Body of pancreas (tissue), 4 donors: Measurements from ENCODE around the gene FAH. TPM values are rescaled to one million over a fixed set of nuclear protein-coding genes. Genes with fewer than 3 reads are reported as not detected.

Source experiments
- ATAC-seq: fragments of 150-250 bp; one replicate; pipeline ENCODE4 v1.9.1; 2016
- DNase-seq, 4 donors: peaks; one replicate each; pipeline ENCODE4 v3.0.0-alpha.2; 2019
- H3K27ac ChIP-seq, 4 donors: fragments of 200-600 bp; sonication (generic); 1 replicate in 3 of 4; 2 replicates in 1 of 4; pipeline versions ENCODE4 v1.5.1 to v1.6.1; 2016 to 2019; ENCODE audit warnings: mild to moderate bottlenecking in 1 of 4, mixed read lengths in 1 of 4, moderate library complexity in 1 of 4
- H3K27me3 ChIP-seq, 2 donors: fragments of 200-600 bp; sonication (generic); one replicate each; pipeline ENCODE4 v1.6.0; 2016; ENCODE audit warnings: mild to moderate bottlenecking in 1 of 2
- H3K36me3 ChIP-seq, 2 donors: fragments of 200-600 bp; sonication (generic); replicated peaks in 1 of 2; 2 replicates each; pipeline ENCODE4 v1.5.1; 2016; ENCODE audit warnings: low read depth in 2 of 2; ENCODE audit not compliant: insufficient read depth in 1 of 2
- H3K4me1 ChIP-seq: fragments of 200-600 bp; sonication (generic); one replicate; pipeline ENCODE4 v1.6.0; 2016
- H3K4me3 ChIP-seq, 2 donors: fragments of 200-600 bp; sonication (generic); 1 replicate in 1 of 2; 2 replicates in 1 of 2; pipeline ENCODE4 v1.5.1; 2016 to 2019
- H3K9me3 ChIP-seq, 3 donors: fragments of 200-600 bp; sonication (generic); 1 replicate in 2 of 3; 2 replicates in 1 of 3; pipeline ENCODE4 v1.5.1; 2016
- POLR2A ChIP-seq, 3 donors: fragments of 450-650 bp; IDR thresholded peaks; one replicate each; pipeline ENCODE4 v1.6.1; 2016; ENCODE audit warnings: antibody characterized with exemption in 3 of 3, mild to moderate bottlenecking in 2 of 3
- WGBS, 2 donors: methylation state at CpG; one replicate each; pipeline ENCODE4 v1.1.5; 2017; 5-methylcytosine and 5-hydroxymethylcytosine counted together
- intact Hi-C: fragments of 100-400 bp; cut with DNase I; formaldehyde crosslinking; loops from one replicate; pipeline ENCODE4 v1.15.1; 2023
- total RNA-seq, 2 donors: library from RNA; depleted of rRNA; stranded (reverse); fragments of >200 nt; gene quantifications; one replicate each; pipeline ENCODE4 v1.1.0, GENCODE V29; 2016
- TF ChIP-seq, protein P1 (sequence below), 7 experiments: fragments of 450-650 bp in 4 of 7; fragments of 200-600 bp in 3 of 7; sonication (generic) in 3 of 7; IDR thresholded peaks; one replicate each; pipeline ENCODE4 v1.5.1; 2016 to 2019; ENCODE audit warnings: antibody characterized with exemption in 7 of 7

Gene FAH
- total RNA-seq, 2 donors from 2014 or later, result 8.8 to 31.0 TPM

DNA sequence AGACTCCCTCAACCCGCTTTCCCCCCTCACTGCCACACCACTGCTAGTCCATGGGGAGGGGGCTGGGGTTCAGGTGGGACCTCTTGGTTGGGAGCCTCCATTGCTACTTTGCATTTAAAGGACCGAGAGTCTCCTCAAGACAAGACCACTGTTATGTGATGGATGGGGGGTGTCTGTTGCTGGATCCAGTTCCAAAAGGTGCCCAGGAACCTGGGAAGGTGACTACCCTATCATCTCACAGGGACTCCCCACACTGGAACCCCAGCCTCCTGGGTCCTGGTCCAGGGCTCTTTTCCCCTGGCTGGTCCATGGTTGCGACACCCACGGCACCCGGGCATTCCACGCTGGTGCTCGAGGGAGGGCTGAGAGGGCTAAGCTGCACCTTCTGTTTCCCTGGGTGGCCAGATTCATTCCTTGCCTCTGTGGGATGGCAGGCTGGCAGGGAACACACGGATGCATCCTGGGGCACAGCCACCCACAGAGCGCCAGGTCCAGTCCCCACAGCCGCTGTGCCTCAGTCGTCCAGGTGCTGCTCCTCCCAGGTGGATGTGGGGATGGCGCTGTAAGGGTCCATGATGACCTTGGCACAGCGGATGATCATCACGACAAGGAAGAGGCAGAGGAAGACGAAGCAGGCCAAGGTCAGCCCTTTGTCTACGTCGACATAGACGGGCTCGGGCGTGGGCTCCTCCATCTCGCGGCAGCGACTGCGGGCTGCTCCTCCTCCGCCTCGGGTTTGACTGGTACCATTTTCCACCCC is 48.6 kb downstream of the FAH start:
- ATAC-seq, result no peak
- no peak overlapping the region for H3K4me3 ChIP-seq
- no peaks in the 10 kb centered on the region for H3K9me3 ChIP-seq
- no peaks in the 10 kb centered on the region for H3K27me3 ChIP-seq
- no peak for DNase-seq
- H3K4me1 ChIP-seq, result no peaks in the 10 kb centered on the region
- H3K36me3 ChIP-seq, result no peaks in the 10 kb centered on the region
- 73 to 87% methylated on average over 16 to 26 of the region's 26 CpGs for WGBS, 2 donors
- intact Hi-C loops, result no loop called here
- TF ChIP-seq, protein P1, sequence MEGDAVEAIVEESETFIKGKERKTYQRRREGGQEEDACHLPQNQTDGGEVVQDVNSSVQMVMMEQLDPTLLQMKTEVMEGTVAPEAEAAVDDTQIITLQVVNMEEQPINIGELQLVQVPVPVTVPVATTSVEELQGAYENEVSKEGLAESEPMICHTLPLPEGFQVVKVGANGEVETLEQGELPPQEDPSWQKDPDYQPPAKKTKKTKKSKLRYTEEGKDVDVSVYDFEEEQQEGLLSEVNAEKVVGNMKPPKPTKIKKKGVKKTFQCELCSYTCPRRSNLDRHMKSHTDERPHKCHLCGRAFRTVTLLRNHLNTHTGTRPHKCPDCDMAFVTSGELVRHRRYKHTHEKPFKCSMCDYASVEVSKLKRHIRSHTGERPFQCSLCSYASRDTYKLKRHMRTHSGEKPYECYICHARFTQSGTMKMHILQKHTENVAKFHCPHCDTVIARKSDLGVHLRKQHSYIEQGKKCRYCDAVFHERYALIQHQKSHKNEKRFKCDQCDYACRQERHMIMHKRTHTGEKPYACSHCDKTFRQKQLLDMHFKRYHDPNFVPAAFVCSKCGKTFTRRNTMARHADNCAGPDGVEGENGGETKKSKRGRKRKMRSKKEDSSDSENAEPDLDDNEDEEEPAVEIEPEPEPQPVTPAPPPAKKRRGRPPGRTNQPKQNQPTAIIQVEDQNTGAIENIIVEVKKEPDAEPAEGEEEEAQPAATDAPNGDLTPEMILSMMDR (IDR thresholded peaks at IDR 0.05), result no peak
- no peak for TF ChIP-seq POLR2A (IDR thresholded peaks at IDR 0.05)
- H3K27ac ChIP-seq, result no peak overlapping the region

DNA sequence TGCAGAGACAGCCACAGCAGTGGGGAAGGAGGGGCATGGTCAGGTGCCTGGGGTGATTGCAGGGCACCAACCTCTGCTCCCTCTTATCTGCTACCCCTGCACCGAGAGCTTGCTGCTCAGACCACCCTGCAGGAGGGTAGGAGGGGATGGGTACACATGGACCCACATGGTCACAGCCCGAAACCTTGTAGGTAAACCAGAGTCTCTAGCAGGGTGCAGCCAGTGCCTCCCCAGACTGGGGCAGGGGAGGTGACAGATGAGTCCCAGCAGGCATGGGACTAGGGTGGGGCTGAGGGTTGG is 49.2 kb downstream of the FAH start:
- 73 to 100% methylated on average over 1 to 2 of the region's 2 CpGs for WGBS, 2 donors
- ATAC-seq (no peak), DNase-seq (no peak)
- H3K27me3 ChIP-seq, result no peaks in the 10 kb centered on the region
- no peak overlapping the region for H3K27ac ChIP-seq
- no peaks in the 10 kb centered on the region for H3K4me1 ChIP-seq
- no peaks in the 10 kb centered on the region for H3K36me3 ChIP-seq
- no peaks in the 10 kb centered on the region for H3K9me3 ChIP-seq
- H3K4me3 ChIP-seq, result no peak overlapping the region
- intact Hi-C loops, result no loop called here
- TF ChIP-seq POLR2A (IDR thresholded peaks at IDR 0.05), result no peak
- TF ChIP-seq, protein P1 (IDR thresholded peaks at IDR 0.05), result no peak

DNA sequence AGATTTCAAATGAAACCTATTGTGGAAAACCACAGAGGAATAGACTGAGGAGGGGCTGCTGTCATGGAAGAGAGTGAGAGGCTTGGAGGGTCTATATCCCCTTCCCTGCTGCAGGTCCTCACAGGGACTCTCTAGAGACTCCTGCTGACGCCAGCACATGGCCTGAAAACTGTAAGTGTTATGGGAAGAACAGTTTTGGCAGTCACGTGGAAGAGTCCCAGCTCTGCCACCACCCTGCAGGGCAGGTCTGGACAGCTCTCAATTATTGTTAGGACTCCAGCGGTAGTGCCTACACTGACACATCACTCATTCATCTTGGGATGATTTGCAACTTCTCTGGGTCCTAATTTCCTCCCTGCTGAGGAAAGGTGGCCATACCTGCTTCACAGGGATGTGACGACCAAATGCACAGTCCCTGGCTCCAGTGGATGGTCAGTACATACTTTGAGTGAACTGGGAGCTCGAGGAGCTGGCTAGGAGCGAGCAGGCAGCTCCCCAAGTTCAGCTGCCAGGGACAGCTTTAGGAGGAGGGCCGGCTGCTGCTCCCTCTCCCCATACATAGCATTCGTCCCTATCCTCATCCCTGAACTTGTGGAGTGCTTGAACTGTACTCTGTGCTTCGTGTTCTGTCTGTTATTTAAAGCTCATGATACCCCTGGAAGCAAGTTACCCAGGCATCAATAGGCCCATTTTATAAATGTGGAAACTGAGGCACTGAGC is 50.0 kb downstream of the FAH start:
- intact Hi-C loops, result no loop called here
- Histone ChIP-seq H3K4me1 (no peaks in the 10 kb centered on the region), H3K9me3 (no peaks in the 10 kb centered on the region), H3K27me3 (no peaks in the 10 kb centered on the region), H3K4me3 (no peak overlapping the region), H3K36me3 (no peaks in the 10 kb centered on the region), H3K27ac (no peak overlapping the region)
- DNase-seq (no peak), ATAC-seq (no peak)
- TF ChIP-seq, protein P1 (IDR thresholded peaks at IDR 0.05), result no peak
- no peak for TF ChIP-seq POLR2A (IDR thresholded peaks at IDR 0.05)
- 36 to 60% methylated on average over 5 to 9 of the region's 9 CpGs for WGBS, 2 donors

DNA sequence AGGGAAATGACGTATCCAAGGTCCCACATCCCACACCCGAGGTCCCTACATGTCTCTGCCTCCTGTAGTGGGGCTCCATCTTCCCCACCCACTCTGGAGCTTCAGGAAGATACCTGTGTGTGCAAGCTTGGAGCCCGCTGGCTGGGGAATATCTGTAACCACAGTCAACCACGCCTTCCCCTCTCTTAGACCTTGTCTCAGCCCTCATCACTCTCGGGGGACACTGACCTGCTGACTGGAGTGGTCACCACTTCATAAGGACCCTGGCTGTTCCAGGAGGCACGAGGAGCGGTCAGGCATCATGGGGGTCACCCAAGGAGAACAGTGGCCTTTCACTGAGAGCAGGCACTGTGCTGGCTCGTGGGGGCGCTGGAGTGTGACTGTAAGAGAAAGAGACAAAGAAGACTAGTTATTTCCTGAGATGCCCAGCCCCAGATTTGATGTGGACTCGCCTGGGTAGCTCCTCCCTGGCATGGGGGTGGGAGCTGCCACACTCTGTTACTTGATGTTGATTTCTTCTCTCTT is 50.6 kb downstream of the FAH start:
- no peaks in the 10 kb centered on the region for H3K4me1 ChIP-seq
- ATAC-seq, result no peak
- no peak overlapping the region for H3K27ac ChIP-seq
- no peak for TF ChIP-seq POLR2A (IDR thresholded peaks at IDR 0.05)
- TF ChIP-seq, protein P1 (IDR thresholded peaks at IDR 0.05), result no peak
- no peak for DNase-seq
- H3K36me3 ChIP-seq, result no peaks in the 10 kb centered on the region
- WGBS, 2 donors, result 73 to 81% methylated on average over 10 of the region's 10 CpGs
- intact Hi-C loops, result no loop called here
- no peaks in the 10 kb centered on the region for H3K27me3 ChIP-seq
- no peak overlapping the region for H3K4me3 ChIP-seq
- H3K9me3 ChIP-seq, result no peaks in the 10 kb centered on the region
